ENCODE results near the gene SPTA1. TPM values are rescaled to one million over a fixed set of nuclear protein-coding genes. Genes with fewer than 3 reads are reported as not detected.

SPTA1 gene
- total RNA-seq, 1 experiment from 2014 or later = 0.11 TPM

GRCh38 chr1:158728510-158729225, 42.2 kb upstream of the SPTA1 start (continued):
- TF ChIP-seq PRDM15 (CRISPR knock-in tag; IDR thresholded peaks at IDR 0.05) (no peak), TP53 (CRISPR knock-in tag; IDR thresholded peaks at IDR 0.05) (no peak), ETV6 (CRISPR knock-in tag; IDR thresholded peaks at IDR 0.05) (no peak), ZSCAN18 (CRISPR knock-in tag; IDR thresholded peaks at IDR 0.05) (no peak)

- CTCF ChIA-PET = no interaction called here
- no peak overlapping the region for H3K4me3 Mint-ChIP-seq
- TF ChIP-seq ATF6 (CRISPR knock-in tag; IDR thresholded peaks at IDR 0.05) = no peak
- TF ChIP-seq ZNF416 (CRISPR knock-in tag; IDR thresholded peaks at IDR 0.05) = no peak
- no peak for TF ChIP-seq PRRX2 (CRISPR knock-in tag; IDR thresholded peaks at IDR 0.05)
- no peak for TF ChIP-seq CREM (CRISPR knock-in tag; IDR thresholded peaks at IDR 0.05)
- no peak for TF ChIP-seq PRDM15 (CRISPR knock-in tag; IDR thresholded peaks at IDR 0.05)
- no peak for TF ChIP-seq PREB (CRISPR knock-in tag; IDR thresholded peaks at IDR 0.05; ENCODE audit: borderline replicate concordance)
- TF ChIP-seq MYBL2 (CRISPR knock-in tag; IDR thresholded peaks at IDR 0.05) = no peak
- TF ChIP-seq ZNF219 (CRISPR knock-in tag; IDR thresholded peaks at IDR 0.05; ENCODE audit: borderline replicate concordance) = no peak
- TF ChIP-seq ZNF121 (CRISPR knock-in tag; IDR thresholded peaks at IDR 0.05) = no peak
- no peak for TF ChIP-seq EMX1 (CRISPR knock-in tag; IDR thresholded peaks at IDR 0.05)
- no peak for TF ChIP-seq CTCF (IDR thresholded peaks at IDR 0.05)
- TF ChIP-seq IRF1 (CRISPR knock-in tag; IDR thresholded peaks at IDR 0.05) = no peak
- no peak for TF ChIP-seq ZNF671 (CRISPR knock-in tag; IDR thresholded peaks at IDR 0.05)
- TF ChIP-seq FOXP4 (CRISPR knock-in tag; IDR thresholded peaks at IDR 0.05) = no peak
- POLR2A ChIA-PET = no interaction called here
- no peaks in the 10 kb centered on the region for H3K36me3 Mint-ChIP-seq
- no peak for DNase-seq (ENCODE audit: low spot score)
- H3K4me1 Mint-ChIP-seq = no peaks in the 10 kb centered on the region
- H3K27ac Mint-ChIP-seq = no peak overlapping the region
- H3K9me3 Mint-ChIP-seq = no peaks in the 10 kb centered on the region
- ATAC-seq = no peak
- no peaks in the 10 kb centered on the region for H3K27me3 Mint-ChIP-seq (ENCODE audit: low read depth)
These were observed 37.9 kb upstream of the SPTA1 start for GRCh38 chr1:158724442-158724841.
